Activated T-helper 9 cell treated with anti-CD3 and anti-CD28 coated beads, Interleukin-2, amount 50 U/mL, for 16 hours (primary cell): ENCODE data around the gene ELFN1.

Experiments used
- DNase-seq: peaks from one replicate; pipeline ENCODE4 v3.0.0-alpha.2; 2020; ENCODE audit warnings: low read depth

The ELFN1 gene

DNA sequence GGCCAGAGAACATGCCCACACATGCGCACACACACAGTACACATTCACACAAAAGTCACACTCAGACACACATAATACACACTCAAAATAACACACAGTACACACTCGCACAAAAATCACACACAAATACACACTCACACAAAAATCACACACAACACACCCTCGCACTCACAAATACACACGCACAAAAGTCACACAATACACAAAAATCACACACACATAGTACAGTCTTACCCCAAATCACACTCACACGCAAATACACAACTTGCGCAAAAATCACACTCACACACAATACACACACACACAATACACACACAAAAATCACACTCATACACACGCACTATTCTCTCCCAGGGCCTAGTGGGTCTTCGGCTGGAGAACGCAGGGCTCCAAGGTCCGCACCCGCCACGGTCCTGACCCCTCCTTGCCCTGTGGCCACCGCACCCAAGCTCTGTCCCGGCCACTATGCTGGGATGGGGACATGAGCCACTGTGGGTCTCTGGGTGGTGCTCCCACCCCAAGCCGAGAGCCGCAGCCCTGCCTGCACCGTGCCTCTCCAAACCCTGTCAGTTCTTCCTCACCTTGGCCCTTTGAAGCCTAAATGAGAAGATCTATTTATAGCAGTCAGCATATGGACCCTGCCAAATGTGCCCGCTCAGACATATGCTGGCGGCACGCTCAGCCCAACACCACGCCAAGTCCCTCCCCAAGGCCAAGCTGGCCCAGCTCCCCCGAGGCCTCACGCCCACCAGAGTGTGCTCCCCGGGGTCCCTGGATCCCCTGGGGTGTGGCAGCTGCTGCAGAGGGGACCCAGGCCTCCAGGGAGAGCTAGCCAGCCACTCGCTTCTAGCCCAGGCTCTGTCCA, 55.9 kb downstream of the ELFN1 start:
- DNase-seq, result no peak

- DNase-seq, result no peak
Observed at GRCh38 chr7:1727079-1727478, 57.0 kb downstream of the ELFN1 start.

- no peak for DNase-seq
Observed at GRCh38 chr7:1727812-1728570, 57.9 kb downstream of the ELFN1 start.

GRCh38 chr7:1729183-1729582, 59.1 kb downstream of the ELFN1 start:
- DNase-seq, result no peak

DNA sequence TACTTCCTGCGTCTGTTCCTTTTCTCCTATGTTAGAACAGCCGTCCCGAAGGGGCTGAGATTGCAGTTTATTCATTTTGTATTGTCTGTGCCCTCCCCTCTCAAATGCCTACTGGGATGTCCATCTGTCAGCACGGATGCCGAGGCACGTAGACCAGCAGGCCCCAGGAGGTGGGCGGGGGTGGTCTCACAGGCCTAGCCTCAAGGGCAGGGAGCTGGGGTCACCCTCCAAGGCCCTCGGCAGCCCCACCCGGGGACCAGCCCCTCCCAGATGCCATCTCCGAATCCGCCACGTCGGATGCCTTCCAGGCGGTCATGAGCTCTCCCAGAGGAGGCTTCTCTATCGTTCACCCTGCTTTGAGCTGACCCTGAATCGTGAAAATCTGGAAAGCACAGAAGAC, 59.7 kb downstream of the ELFN1 start:
- DNase-seq, result no peak

GRCh38 chr7:1732072-1732471, 62.0 kb downstream of the ELFN1 start:
- DNase-seq, result no peak

GRCh38 chr7:1732645-1733044, 62.6 kb downstream of the ELFN1 start:
- DNase-seq, result no peak

GRCh38 chr7:1733206-1733907, 63.3 kb downstream of the ELFN1 start:
- DNase-seq, result no peak

DNA sequence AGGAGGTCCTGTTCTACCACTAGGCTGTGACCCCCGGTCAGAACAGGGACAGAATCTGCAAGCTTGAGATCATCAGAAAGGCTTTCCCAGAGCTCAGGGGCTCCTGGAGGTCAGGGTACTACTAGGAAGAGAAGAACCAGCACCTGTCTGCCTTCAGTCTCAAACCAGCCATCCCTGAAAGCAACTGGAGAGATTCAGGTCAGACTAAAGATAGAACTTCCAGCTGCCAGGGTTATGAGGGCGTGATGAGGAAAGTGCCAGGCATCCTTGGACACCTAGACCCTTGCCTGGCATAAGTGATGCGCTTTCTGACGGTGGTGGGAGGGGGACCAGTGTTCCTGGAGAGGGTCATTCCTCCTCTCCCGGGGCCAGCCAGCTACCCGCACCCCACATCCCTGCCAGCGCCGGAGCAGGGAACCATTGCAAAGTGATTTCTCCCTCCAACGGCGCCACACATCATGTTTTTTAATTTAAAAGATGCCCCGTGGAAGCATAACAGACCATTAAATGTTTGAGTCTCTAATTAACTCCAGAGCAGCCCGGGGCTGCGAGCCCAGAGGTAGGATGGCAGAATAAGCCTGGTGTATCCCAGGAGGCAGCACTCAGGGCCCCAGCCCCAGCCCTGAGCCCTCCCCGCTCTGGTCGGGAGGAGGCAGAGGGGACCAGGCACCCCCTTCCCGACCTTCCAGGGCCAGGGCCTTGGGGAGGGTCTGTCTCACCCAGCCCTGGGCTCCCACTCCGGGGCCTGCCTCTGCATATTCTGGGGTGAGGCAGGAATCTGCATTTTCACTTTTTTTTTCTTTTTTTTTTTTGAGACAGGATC, 64.0 kb downstream of the ELFN1 start:
- no peak for DNase-seq

- no peak for DNase-seq
Observed at GRCh38 chr7:1735262-1735661, 65.2 kb downstream of the ELFN1 start.

- DNase-seq, result no peak
Observed at GRCh38 chr7:1735806-1736483, 65.9 kb downstream of the ELFN1 start.

DNA sequence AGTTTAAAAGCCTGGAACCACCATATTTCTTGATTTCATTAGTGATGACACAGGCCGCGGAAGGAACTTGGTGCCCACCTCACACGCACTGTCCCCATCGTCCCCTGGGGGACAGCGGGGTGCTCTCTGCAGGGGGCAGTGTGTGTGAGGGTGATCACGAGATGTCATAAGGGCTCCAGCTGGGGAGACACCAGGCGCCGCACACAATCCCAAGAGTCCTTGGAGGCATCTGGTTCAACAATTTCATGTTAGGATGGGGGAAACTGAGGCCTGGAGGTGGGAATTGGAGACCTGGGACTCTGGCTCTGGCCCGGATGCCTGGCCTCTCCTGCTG, 66.4 kb downstream of the ELFN1 start:
- no peak for DNase-seq

DNA sequence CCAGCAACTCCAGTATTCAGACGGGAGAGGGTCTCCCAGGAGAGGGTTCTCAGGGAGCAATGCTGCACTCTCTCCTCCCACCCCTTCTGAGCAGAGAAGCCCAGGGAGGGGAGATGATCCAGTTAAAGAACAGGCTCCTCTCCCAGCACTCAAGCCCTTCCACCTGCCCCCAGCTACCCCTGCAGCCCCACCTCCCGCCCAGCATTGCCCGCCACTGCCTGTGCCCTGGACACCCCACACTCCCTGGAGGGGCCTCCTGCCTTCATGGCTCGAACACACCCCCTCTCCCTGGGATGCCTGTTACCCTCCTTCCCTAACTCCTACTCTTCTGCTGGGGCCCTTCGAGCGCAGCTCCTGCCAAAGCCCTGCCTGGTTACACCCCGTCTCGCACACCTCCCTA, 66.8 kb downstream of the ELFN1 start:
- DNase-seq, result no peak

GRCh38 chr7:1737523-1737922, 67.4 kb downstream of the ELFN1 start:
- no peak for DNase-seq

GRCh38 chr7:1737956-1738355, 67.9 kb downstream of the ELFN1 start:
- DNase-seq, result no peak

DNA sequence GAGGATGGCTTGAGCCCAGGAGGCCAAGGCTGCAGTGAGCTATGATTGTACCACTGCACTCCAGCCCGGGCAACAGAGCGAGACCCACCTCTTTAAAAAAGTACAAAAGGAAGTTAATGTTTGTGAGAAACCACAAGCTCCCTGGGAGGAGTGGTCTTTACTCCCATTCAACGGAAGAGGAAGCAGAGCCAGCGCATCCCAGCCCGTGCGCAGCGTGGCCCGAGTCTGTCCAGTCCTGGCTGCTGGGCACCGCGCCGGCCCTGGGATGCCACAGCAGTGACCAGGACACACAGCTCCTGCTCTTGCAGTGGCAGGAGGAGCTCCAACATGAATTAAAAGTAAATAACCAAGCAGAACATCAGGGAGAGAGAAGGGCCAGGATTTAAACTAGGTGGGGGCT, 68.4 kb downstream of the ELFN1 start:
- no peak for DNase-seq

GRCh38 chr7:1738956-1739355, 68.9 kb downstream of the ELFN1 start:
- no peak for DNase-seq

- DNase-seq, result no peak
Observed at GRCh38 chr7:1739593-1739992, 69.5 kb downstream of the ELFN1 start.

DNA sequence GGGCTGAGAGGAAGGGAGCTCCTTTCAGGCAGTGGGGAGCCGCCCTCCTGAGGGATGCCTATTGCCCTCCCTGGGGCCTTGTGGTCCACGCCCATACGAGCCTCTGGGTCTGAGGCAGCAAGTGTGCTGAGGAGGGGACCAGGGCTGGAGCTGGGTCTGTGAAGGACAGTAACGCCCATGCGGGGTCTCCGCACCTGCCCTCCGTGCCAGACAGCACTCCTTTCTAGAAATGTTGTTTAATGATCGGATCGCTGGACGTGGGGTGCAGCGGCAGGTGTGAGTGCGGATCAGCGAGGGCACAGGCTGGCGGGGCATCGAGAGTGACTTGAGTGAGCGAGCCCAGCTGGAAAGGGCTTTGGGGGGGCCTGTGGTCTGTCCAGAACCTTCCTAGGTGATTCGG, 70.1 kb downstream of the ELFN1 start:
- DNase-seq, result no peak

DNA sequence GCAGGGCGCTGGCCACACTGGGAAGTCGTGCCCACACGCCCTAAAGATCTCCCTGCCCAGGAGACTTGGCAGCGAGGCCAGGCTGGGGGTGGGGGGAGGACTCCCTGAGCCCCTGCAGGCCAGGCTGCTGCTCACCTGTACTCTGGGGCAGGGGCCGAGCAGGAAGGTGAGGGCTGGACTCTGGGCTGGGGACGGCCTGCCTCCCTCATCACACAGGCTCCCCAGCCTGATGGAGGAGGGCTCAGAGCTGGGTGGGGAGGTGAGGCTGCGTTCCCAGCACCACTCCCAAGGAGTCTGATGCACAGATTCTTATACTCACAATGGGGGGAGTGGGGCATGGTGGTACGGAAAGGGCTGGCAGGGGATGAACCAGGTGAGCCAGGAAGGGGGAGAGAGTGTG, 71.2 kb downstream of the ELFN1 start:
- no peak for DNase-seq

DNA sequence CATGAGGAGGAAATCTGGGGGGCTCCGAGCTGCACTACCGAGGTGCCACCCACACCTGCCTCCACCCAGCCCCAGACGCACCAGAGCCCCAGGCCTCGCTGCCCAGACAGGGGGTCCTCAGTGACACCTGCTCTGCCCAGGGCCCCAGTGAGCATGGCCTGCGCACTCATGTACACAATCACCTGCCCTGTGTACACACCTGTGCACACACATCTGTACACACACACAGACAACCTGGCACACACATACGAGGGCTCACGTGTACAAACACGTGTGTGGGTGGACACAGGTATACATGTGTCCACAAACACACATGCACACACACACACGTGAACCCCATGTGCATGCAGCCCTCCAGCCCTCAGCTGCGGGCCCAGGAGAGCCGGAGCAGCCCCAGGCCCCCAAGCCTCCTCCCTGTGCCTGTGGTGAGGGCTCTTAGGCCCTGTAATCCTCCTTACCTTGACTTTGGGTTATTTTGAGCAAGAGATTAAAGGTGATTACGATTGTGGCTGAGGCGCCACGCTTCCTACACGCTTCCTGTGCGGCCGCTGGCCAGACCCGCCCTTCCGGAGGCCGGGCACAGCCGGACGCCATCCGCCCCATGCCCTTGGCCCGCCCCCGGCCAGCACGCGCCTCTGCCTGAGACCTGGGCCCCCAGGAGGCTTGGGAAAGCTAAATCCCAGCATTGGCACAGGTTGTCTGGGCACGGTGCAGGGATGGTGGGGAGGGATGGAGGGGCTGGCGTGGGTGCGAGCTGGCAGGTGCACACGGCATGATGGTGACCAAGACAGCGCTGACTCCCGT, 71.9 kb downstream of the ELFN1 start:
- no peak for DNase-seq
